ENCODE measurements around the gene PEMT.

PEMT gene

GRCh38 chr17:17538417-17539391 is 52.8 kb downstream of the PEMT start:
- in situ Hi-C loops (cut with HindIII; ENCODE audit: low sequenced_read_pairs), result no loop called here

- in situ Hi-C loops (cut with HindIII; ENCODE audit: low sequenced_read_pairs), result no loop called here
These were observed 54.0 kb downstream of the PEMT start for GRCh38 chr17:17537311-17538099.

- in situ Hi-C loops (cut with HindIII; ENCODE audit: low sequenced_read_pairs), result no loop called here
These were observed 54.8 kb downstream of the PEMT start for GRCh38 chr17:17536702-17537101.

- in situ Hi-C loops (cut with HindIII; ENCODE audit: low sequenced_read_pairs), result no loop called here
These were observed 55.6 kb downstream of the PEMT start for GRCh38 chr17:17535957-17536356.

- in situ Hi-C loops (cut with HindIII; ENCODE audit: low sequenced_read_pairs), result no loop called here
These were observed 57.5 kb downstream of the PEMT start for GRCh38 chr17:17533901-17534441.

- in situ Hi-C loops (cut with HindIII; ENCODE audit: low sequenced_read_pairs), result no loop called here
These were observed 58.5 kb downstream of the PEMT start for GRCh38 chr17:17532991-17533390.

- in situ Hi-C loops (cut with HindIII; ENCODE audit: low sequenced_read_pairs), result no loop called here
These were observed 60.4 kb downstream of the PEMT start for GRCh38 chr17:17531156-17531555.

- in situ Hi-C loops (cut with HindIII; ENCODE audit: low sequenced_read_pairs), result loop anchor here (10.0 kb wide), 1 partner anchor 56 kb away; no protein-coding TSS in a partner anchor
These were observed 62.5 kb downstream of the PEMT start for GRCh38 chr17:17528696-17529652.

- in situ Hi-C loops (cut with HindIII; ENCODE audit: low sequenced_read_pairs), result loop anchor here (10.0 kb wide), 1 partner anchor 57 kb away; no protein-coding TSS in a partner anchor
These were observed 63.5 kb downstream of the PEMT start for GRCh38 chr17:17527956-17528500.

GRCh38 chr17:17527534-17527933 is 64.0 kb downstream of the PEMT start:
- in situ Hi-C loops (cut with HindIII; ENCODE audit: low sequenced_read_pairs), result loop anchor here (10.0 kb wide), 1 partner anchor 57 kb away; no protein-coding TSS in a partner anchor

GRCh38 chr17:17526369-17526768 is 65.1 kb downstream of the PEMT start:
- in situ Hi-C loops (cut with HindIII; ENCODE audit: low sequenced_read_pairs), result loop anchor here (10.0 kb wide), 1 partner anchor 58 kb away; no protein-coding TSS in a partner anchor

- in situ Hi-C loops (cut with HindIII; ENCODE audit: low sequenced_read_pairs), result loop anchor here (10.0 kb wide), 1 partner anchor 59 kb away; no protein-coding TSS in a partner anchor
These were observed 65.6 kb downstream of the PEMT start for GRCh38 chr17:17525956-17526355.

- in situ Hi-C loops (cut with HindIII; ENCODE audit: low sequenced_read_pairs), result loop anchor here (10.0 kb wide), 1 partner anchor 59 kb away; no protein-coding TSS in a partner anchor
These were observed 66.2 kb downstream of the PEMT start for GRCh38 chr17:17525311-17525710.

GRCh38 chr17:17523731-17524490 is 67.6 kb downstream of the PEMT start:
- in situ Hi-C loops (cut with HindIII; ENCODE audit: low sequenced_read_pairs), result loop anchor here (10.0 kb wide), 1 partner anchor 61 kb away; no protein-coding TSS in a partner anchor

GRCh38 chr17:17523001-17523730 is 68.3 kb downstream of the PEMT start:
- in situ Hi-C loops (cut with HindIII; ENCODE audit: low sequenced_read_pairs), result loop anchor here (10.0 kb wide), 1 partner anchor 62 kb away; no protein-coding TSS in a partner anchor

GRCh38 chr17:17520599-17521232 is 70.8 kb downstream of the PEMT start:
- in situ Hi-C loops (cut with HindIII; ENCODE audit: low sequenced_read_pairs), result loop anchor here (10.0 kb wide), 1 partner anchor 64 kb away; no protein-coding TSS in a partner anchor

- in situ Hi-C loops (cut with HindIII; ENCODE audit: low sequenced_read_pairs), result loop anchor here (10.0 kb wide), 1 partner anchor 65 kb away; no protein-coding TSS in a partner anchor
These were observed 71.6 kb downstream of the PEMT start for GRCh38 chr17:17519886-17520285.
